HG02678 (cell line): ENCODE data around the gene SMYD5.

Experiments used
- ATAC-seq: cut with Tn5 transposase; IDR thresholded peaks from one replicate; pipeline ENCODE4 v1.9.1; 2021; ENCODE audit warnings: mild to moderate bottlenecking, moderate library complexity; ENCODE audit not compliant: unreplicated experiment

SMYD5 gene

DNA sequence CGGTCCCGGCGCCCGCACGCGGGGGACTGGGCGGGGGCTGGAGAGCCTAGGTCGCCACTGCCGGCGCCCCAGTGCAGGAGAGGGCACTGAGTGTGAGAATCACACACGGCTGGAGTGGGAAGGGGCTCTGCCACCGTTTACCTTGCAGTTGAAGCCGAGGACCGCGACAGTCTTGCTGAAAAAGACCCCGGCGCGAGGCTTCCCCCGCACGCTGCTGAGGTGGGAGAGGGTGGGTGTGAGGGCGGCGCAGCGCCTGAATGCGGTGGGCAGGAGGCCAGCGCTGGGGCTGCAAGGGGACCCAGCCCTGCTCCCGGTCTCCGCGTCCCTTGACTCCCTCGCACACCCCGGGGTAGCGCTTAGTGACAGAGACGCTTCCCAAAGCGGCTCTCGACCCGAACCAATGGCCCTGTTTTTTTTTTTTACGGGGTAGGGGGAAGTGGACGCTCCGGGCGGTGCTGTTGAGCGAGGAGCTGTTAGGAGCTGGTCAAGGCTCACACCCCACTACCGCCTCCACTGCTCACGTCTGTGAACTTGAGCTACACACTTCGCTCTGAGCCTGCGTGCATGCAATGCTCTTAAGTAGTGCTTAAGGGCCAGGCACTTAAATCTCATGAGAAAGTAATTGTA, 10.9 kb upstream of the SMYD5 start:
- no peak for ATAC-seq

DNA sequence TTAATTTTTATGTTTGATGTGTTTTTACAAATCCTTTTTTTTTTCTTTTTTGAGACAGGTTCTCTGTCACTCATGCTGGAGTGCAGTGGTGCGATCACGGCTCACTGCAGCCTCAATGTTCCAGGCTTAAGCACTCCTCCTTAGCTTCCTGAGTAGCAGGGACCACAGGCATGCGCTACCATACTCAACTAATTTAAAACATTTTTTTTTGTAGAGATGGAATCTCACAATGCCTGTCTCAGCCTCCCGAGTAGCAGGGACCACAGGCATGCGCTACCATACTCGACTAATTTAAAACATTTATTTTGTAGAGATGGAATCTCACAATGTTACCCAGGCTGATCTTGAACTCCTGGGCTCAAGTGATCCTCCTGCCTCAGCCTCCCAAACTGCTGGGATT, 8.4 kb upstream of the SMYD5 start:
- ATAC-seq = no peak

DNA sequence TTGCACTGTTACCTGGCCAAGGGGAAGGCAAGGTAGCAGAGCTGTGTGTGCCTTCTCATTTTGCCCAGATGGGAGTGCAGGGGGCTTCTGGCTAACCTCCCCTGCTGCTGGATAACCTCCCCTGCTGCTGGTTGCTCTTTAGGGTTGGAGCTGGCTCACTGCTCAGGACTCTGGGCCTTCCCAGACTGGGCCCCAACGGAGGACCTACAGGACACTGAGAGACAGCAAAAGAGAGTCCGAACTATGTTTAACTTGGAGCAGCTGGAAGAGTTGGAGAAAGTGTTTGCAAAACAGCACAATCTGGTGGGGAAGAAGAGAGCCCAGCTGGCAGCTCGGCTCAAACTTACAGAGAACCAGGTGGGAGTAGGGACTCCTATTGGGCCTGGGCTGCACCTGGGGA, 5.8 kb upstream of the SMYD5 start:
- no peak for ATAC-seq

DNA sequence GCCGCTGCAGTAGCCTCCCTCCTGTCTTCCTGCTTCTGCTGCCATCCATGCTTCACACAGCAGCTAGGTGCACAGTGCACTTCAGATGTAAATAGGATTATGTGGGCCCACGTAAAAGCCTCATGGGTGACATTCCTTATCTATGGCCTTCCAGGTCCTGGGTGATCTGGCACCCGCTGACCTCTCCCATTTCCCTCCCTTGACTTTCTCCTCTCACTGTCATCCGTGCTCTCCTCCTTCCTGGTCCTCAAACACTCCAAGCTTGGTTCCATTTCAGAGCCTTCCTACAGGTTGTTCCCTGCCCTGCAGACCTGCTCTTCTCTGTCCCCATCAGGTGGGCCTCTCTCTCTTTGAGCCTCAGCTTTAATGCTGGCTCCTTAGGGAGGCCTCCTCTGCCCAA, 4.0 kb upstream of the SMYD5 start:
- no peak for ATAC-seq

DNA sequence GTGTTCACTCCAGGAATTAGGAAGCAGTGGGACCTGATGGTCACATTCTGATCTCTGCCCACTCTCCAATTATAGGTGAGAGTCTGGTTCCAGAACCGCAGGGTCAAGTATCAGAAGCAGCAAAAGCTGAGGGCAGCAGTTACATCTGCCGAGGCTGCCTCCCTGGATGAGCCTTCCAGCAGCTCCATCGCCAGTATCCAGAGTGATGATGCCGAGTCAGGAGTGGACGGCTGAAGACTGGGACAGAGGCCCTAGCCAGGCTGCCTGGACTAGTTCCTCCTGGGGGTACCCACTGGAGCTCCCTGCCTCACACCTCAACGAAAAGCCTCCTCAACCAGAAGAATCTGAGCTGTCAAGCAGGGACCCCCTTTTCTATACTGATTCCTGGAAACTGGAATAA, 3.3 kb upstream of the SMYD5 start:
- ATAC-seq = no peak

DNA sequence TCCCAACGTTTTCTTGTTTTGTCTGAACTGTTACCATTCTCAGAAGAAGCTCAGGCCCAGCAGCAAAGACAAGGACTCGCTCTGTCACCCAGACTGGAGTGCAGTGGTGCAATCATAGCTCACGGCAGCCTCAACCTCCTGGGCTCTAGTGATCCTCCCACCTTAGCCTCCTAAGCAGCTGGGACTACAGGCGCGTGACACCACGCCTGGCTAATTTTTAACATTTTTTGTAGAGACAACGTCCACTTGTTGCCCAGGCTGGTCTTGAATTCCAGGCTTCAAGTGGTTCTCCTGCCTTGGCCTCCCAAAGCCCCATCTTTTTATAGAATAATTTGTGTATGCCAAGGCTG, 2.0 kb upstream of the SMYD5 start:
- no peak for ATAC-seq

DNA sequence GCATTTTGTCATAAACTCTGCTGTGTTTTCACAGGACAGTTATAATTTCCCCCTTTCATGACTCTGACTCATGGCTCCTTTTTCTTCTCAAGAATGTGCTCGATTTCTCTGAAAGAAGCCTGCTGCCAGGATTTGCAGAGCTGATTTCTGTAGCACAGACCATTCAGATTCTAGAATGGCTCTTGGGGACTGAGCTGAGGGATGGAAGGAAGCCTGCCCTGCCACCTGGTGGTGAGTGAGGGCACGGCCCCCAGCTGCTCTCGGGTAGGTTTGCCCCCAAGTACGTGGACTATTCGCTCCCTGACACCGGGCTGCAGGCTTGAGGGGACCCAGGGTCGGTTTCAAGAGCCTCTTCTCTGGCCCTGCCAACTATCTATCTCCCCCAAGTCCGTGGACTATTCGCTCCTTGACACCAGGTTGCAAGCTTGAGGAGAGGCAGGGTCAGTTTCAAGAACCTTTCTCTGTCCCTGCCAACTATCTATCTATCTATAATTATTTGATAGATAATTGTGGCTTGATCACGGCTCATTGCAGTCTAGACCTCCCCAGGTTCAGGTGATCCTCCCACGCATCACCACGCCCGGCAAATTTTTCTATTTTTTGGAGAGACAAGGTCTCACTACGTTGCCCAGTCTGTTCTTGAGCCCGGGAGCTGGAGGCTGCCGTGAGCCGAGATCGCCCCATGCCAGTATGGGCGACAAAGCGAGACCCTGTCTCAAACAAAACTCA, 1.4 kb upstream of the SMYD5 start:
- ATAC-seq = peak; percentile 65

DNA sequence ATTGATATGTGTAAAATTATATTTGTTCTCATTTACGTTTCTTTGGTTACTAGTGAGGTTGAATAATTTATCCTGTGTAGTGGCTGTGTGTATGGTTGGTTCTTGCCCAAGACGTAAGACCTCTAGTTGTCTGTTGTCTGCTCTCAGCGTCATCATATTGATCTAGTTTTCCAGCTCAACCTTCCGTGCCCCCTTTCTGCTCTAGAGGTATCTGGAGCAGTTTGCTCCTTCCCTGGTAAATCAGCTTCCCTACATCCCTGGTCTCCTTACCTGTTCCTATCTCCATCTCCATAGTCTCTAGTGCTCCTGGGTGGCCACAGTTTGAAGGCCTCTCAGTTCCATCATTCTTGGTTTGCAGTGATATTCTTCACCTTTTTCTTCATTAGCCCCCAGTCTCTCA, 1.2 kb downstream of the SMYD5 start:
- ATAC-seq = no peak

DNA sequence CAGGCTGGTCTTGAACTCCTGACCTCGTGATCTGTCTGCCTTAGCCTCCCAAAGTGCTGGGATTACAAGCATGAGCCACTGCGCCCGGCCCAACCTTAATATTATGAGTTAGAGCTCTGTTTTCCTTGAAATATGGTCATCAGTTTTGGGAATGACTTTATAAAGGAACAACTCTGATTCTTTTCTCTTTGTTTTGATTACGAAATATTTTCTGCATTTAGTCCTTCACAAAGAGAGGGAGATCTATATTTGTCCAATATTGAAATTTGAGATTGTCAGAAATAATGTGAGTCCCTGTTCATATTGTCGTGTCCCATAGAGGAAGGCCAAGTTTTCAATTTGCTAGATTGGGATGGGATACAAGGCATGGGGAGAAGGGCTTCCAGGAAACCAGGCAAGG, 3.1 kb downstream of the SMYD5 start:
- no peak for ATAC-seq

DNA sequence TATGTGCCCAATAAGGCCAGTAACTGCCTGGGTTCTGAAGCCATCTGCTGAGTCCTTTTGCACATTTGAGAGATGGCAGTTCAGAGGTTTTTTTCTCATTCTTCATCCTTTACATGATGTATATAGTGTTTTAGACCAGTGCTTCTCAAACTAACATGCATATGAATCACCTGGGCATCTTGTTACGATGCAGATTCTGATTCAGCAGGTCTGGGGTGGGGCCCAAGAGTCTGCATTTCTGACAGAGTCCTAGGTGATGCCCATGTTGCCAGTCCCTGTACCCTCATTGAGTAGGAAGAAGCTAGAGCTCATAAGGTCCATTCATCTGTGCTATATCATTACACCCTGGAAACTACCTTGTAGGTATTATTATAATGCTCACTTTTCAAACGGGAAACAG, 3.8 kb downstream of the SMYD5 start:
- ATAC-seq = no peak

DNA sequence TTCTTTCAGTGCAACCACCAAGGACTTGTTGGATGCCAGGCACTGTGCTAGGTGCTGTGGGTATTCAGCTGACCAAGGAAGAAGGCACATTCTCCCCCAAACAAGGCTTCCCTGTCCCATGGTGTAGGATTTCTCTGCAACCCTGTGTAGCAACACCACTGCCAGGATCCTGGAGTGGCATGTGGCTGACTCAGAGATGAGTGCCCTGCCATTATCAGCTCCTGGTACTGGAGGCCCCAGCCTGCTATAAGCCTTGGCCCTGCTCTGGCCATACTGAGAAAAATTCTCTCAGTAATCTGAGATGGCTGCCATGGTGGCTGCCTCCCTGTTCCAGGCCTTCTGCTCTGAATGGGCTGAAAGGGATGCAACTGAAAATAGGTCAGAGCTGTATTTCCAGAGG, 4.3 kb downstream of the SMYD5 start:
- no peak for ATAC-seq

DNA sequence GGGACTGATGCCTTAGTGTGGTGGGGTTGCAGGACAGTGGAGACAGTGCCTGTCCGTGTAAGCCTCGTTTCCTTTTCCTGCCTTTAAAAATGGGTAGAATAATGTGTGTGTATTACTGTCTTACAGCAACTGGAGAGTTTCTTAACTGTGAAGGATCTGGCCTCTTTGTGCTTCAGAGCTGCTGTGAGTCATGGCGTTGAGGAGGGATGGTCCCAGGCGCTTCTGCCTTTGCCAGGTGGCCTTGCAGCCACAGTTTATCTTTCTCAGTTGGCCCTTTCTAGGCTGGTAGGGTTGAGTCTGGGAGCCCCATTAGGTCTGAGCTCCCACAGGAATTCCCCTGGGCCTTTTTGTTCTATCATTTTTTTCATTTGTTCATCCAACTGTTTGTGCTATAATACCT, 9.8 kb downstream of the SMYD5 start:
- ATAC-seq = no peak

DNA sequence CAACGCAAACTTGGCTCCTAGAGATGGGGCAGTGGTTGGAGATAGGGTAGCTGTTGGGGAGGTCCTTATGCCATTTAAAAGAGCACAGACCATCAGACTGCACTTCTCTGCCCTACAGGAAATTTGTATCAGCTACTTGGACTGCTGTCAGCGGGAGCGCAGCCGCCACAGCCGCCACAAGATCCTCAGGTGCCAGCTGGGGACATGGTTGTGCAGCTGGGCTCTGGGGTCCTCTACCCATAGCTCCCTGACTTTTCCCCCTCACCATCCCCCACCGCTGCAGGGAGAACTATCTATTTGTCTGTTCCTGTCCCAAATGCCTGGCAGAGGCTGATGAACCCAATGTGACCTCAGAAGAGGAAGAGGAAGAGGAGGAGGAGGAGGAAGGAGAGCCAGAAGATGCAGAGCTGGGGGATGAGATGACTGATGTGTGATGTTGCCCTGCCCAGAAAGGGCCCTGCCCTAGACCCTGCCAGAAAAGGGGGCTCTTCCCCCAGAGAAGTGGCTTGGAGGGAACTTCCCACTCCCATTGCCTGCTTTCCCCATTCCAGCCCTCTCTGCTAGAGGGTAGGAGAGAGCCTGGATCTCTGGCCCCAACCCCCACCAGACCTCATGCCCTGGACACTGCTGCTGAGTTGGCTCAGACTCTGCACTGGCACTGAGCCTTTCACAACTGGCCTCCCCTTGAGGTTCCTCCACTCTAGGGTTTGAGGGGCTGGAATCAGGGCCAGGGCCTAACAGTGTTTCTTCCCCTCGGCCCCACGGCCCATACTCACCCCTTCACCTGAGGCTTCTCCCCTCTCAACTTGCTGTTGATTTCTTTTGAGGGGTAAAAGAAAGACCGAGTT, 11.7 kb downstream of the SMYD5 start:
- ATAC-seq = no peak

DNA sequence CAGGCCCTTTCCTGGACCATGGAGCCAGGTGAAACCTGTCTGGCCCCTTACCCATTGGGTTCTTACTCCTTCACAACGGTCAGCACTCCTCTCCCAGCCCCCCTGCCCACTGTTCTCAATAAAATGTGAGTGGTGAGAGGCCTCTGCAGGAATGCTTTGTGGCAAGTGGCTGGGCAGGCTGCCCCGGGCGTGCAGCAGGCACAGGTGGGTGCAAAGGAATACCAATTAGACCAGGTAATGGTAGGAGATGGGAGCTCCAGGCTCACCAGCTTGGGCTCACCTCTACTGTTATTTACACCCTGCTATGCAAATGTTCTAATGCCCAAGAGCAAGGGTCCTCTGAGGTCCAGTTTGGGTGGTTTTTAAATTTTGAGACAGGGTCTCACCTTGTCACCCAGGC, 13.0 kb downstream of the SMYD5 start:
- no peak for ATAC-seq

DNA sequence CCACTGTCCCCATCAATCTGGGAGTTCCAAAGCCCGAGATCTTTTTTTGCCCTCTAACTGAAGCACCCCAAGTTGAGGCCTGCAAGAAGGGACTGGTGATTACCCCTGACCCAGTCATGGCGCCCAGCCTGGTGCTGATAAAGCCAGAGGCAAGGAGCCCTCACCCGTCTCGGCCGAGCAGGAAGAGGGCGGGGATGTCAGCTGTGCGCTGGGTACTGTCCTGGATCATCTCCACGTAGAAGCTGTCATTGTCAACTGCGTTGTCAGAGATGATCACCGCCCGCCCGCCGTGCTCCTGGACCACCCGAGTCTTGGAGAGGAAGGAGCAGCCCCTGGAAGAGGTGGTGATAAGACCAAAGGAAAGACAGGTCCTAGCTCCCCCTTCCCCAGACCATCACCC, 14.6 kb downstream of the SMYD5 start:
- ATAC-seq = no peak

DNA sequence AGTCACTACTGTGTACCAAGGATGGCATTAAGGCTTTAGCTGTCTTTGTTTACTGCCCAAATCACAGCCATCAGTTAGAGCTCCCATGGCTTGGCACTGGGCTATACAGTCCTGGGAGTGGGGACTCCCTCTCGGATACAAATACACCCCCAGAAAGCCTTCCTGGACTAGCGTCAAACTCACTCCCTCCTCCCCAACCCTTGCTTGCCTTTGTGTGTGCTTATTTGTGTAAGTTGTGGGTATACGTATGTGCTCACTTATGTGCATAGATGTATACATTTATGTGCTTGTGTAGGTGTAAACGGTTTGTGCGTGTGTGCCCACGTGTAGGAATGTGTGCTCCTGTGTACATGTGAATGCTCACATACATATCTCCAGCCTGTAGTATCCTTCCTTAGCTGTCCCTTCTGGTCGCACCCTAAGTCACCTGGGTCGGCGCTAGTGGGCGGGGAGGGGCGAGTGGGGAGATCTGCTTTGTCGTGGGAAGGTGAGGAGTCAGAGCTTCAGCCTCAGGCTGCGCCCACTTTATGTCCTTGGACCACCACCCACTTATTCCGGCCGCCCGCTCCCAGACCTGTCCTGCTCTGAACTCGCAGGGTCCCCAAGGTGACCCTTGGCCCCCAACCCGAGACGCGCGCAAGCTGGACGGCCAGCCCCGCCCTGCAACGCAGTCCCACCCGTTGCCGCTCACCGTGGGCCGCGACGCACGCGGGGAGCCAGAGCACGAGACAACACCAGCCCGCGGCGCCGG, 18.5 kb downstream of the SMYD5 start:
- peak; percentile 13 for ATAC-seq

DNA sequence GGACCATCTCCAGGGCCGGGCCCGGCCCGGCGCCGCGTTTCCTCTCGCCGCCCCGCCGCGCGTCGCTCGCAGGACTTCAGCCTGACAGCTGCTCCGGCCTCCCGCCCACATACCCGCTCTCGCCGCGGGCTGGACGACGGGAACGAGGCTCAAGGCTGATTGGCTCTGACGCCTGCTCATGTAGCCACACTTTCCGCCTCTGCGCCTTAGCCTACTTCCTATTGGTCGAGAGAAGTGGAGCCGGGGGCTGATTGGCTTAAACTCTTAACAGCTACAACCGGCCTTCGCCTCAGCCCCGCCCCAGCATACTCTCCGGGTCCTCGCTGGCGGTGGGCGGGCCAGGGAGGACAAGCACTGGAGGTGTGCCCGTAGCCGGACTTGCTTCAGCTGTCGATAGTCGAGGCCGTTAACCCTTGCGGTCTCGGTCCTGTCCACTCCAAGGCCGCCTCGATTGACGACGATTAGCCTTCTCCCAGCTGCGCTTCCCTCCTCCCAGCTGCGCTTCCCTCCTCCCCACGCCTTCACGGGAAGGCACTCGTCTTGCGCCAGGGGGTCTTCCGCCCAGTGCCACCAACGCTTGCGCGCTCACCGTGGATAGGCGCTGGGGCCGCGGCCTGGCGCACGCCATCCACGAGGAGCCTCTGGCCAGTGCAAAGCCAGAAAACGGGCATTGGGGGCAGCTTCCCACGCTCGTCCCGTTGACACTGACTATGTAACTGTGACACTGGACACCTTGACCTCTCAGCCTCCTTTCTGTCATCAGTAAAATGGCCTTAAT, 19.3 kb downstream of the SMYD5 start, which contains the start of gene PRADC1:
PRADC1 (minus strand) TSS at position 86 of the 778 bp plus-strand sequence; CDS start at position 7, 79 bp downstream.
- peak; percentile 93 for ATAC-seq

DNA sequence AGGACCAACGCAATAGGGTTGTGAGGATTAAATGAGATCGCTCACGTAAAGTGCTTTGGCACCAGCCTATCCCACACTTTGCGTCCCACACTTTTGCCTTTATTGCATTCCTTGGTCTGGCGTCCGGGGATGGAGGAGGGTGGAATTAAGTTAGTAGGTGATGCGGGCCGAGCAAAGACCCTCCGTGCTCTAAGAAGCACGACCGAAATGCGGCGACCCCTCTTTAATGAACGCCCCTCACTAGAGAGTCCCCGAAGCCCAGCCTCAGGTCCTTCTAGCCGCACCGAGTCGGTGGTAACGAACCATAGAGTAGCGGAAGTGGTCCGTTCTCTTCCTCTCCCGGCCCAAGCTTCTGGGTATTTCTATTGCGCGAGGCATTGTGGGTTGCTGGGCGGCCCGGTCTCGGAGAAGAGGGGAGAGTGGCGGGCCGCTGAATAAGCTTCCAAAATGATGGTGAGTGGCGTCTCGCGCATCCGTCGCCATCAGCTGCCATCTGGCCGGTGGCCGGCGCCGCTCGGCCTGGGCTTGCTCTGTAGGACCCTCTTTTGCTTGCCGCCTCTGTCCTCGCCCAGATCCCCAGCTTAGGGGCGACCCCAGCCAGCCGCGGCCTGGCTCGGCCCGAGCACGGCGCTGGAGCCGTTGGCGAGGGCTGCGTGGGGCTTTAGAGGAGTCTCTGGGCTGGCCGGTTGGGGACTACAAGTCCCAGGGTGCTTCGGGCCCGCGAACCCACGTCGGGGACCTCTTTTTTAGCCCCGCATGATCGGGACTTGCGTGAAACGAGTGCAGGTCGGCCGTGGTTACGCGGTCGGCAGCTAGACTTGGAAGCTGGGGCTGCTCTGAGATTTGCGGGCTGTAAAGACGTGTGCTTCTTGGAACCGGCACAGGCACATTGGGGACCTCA, 20.1 kb downstream of the SMYD5 start, which contains the start of gene CCT7:
CCT7 (plus strand) TSS at position 377 of the 901 bp plus-strand sequence; CDS start at position 448, 71 bp downstream.
- peak; percentile 53 for ATAC-seq

DNA sequence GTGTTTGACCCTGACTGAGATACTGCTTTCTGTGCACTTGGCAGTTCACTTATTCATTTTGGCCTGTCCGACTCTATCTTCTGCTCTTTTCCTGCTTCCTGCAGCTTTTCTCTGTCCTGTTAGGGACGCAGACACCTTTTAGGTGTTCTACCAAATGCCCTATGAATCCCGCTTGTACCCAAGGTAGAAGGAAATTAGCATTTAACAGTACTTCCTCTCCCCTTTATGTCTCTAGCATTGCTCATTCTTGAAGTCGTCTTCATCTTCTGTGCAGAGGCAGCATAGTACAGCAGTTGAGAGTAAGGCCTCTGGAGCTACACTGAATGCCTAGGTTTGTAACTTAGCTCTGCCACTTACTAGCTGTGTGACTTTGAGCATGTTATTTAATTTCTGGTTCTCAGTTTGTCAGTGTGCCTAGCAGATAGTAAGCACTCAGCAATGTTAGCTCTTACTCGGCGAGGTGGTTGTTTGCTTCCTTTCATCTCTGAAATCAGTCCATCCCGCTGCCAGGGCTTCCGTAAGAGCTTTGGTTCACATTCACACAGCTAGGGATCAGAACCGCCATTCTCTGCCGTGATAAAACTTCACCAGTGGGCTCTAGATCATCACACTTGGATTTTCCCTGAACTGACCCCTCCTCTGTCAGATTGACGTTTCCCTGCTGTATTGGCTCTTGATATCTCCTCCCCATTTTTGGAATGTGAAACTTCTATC, 21.4 kb downstream of the SMYD5 start:
- no peak for ATAC-seq
